CD1c-positive myeloid dendritic cell (primary cell): ENCODE results near the gene CHST3.

ENCODE experiments used
- DNase-seq: peaks from one replicate; pipeline ENCODE4 v3.0.0-alpha.2; 2016; ENCODE audit errors: extremely low spot score

Gene CHST3

GRCh38 chr10:72058347-72058898, 94.2 kb downstream of the CHST3 start:
- no peak for DNase-seq

GRCh38 chr10:72058989-72059842, 95.0 kb downstream of the CHST3 start:
- no peak for DNase-seq

GRCh38 chr10:72059843-72060822, 95.9 kb downstream of the CHST3 start:
- no peak for DNase-seq

GRCh38 chr10:72061491-72061890, 97.3 kb downstream of the CHST3 start:
- DNase-seq, result no peak

- no peak for DNase-seq
Observed at GRCh38 chr10:72061930-72062329, 97.7 kb downstream of the CHST3 start.

- no peak for DNase-seq
Observed at GRCh38 chr10:72062382-72062781, 98.2 kb downstream of the CHST3 start.
